CD4-positive, alpha-beta T cell (primary cell): ENCODE data around the gene DBH. TPM values are rescaled to one million over a fixed set of nuclear protein-coding genes. Genes with fewer than 3 reads are reported as not detected.

ENCODE experiments used
- ATAC-seq: fragments of 200-7000 bp; cut with Tn5 transposase; one replicate; pipeline ENCODE4 v1.10.0; 2022; ENCODE audit warnings: mild to moderate bottlenecking; ENCODE audit not compliant: poor library complexity
- CTCF ChIA-PET: fragments of 350-600 bp; sonication (Branson Sonifier 250); formaldehyde crosslinking; loops from one replicate; lab custom pipeline; 2021; ENCODE audit warnings: antibody characterized with exemption, inconsistent platforms; lab: Charles Lee
- POLR2A ChIA-PET: fragments of 350-600 bp; sonication (Branson Sonifier 250); formaldehyde crosslinking; loops from one replicate; lab custom pipeline; 2021; ENCODE audit warnings: antibody characterized with exemption, inconsistent platforms; lab: Charles Lee
- DNase-seq, 14 experiments: peaks; one replicate each; pipeline ENCODE4 v3.0.0-alpha.2; 2013 to 2020; ENCODE audit warnings: mixed read lengths in 2 of 14
- H3K27ac ChIP-seq, 2 donors: one replicate each; pipeline versions ENCODE4 v1.5.1 to v1.7.0; 2013; ENCODE audit warnings: low read length in 2 of 2, low read depth in 1 of 2, mild to moderate bottlenecking in 1 of 2
- H3K27me3 ChIP-seq, 2 experiments: 1 replicate in 1 of 2; 2 replicates in 1 of 2; pipeline versions ENCODE4 v1.6.1 to v1.7.0; 2013; ENCODE audit warnings: low read length in 2 of 2, control low read depth in 1 of 2, mild to moderate bottlenecking in 1 of 2, moderate library complexity in 1 of 2; ENCODE audit not compliant: insufficient read depth in 2 of 2, control insufficient read depth in 1 of 2
- H3K36me3 ChIP-seq: one replicate; pipeline ENCODE4 v1.6.1; 2013; ENCODE audit warnings: low read length, control low read depth; ENCODE audit not compliant: insufficient read depth
- H3K4me1 ChIP-seq: one replicate; pipeline ENCODE4 v1.6.1; 2013; ENCODE audit warnings: low read length, control low read depth; ENCODE audit not compliant: insufficient read depth
- H3K4me3 ChIP-seq: one replicate; pipeline ENCODE4 v1.5.1; 2013; ENCODE audit warnings: mild to moderate bottlenecking, low read length, moderate library complexity
- H3K9me3 ChIP-seq, 2 experiments: 1 replicate in 1 of 2; 2 replicates in 1 of 2; pipeline versions ENCODE4 v1.6.1 to v1.7.0; 2013; ENCODE audit warnings: low read length in 2 of 2, mild to moderate bottlenecking in 2 of 2, control low read depth in 1 of 2, moderate library complexity in 1 of 2; ENCODE audit not compliant: control insufficient read depth in 1 of 2, insufficient read depth in 1 of 2
- H3K27ac Mint-ChIP-seq: one replicate; pipeline ENCODE4 v1.8.0; 2020; ENCODE audit warnings: mixed read lengths
- H3K27me3 Mint-ChIP-seq: one replicate; pipeline ENCODE4 v1.8.0; 2021; ENCODE audit warnings: mixed read lengths
- H3K36me3 Mint-ChIP-seq: one replicate; pipeline ENCODE4 v1.8.0; 2021; ENCODE audit warnings: low read depth, mixed read lengths
- H3K4me1 Mint-ChIP-seq: one replicate; pipeline ENCODE4 v1.8.0; 2021; ENCODE audit warnings: low read depth, mixed read lengths
- H3K4me3 Mint-ChIP-seq: one replicate; pipeline ENCODE4 v1.8.0; 2020; ENCODE audit warnings: mild to moderate bottlenecking, mixed read lengths
- H3K9me3 Mint-ChIP-seq: one replicate; pipeline ENCODE4 v1.8.0; 2020; ENCODE audit warnings: mixed read lengths
- intact Hi-C, 2 experiments: fragments of 100-400 bp; cut with DNase I in 1 of 2; cut with micrococcal nuclease in 1 of 2; formaldehyde crosslinking; loops; one replicate each; pipeline versions ENCODE4 v1.15.1 to v1.9.0; 2023 to 2025; cut with DNase I, micrococcal nuclease
- total RNA-seq, 174 experiments: library from RNA in 2 of 174; stranded (reverse) in 2 of 174; gene quantifications; one replicate each; pipeline ENCODE4 v1.2.3 and lab custom pipeline; 2021 to 2026
- TF ChIP-seq, protein P1 (sequence below): fragments of 200-600 bp; IDR thresholded peaks from one replicate; pipeline ENCODE4 v1.8.0; 2022; ENCODE audit warnings: antibody characterized with exemption, mild to moderate bottlenecking

The DBH gene
- total RNA-seq, 2 experiments from 2014 or later, result 1.7 to 1.8 TPM

- Histone ChIP-seq H3K4me3 (no peak overlapping the region), H3K36me3 (no peaks in the 10 kb centered on the region), H3K4me1 (peaks cover 8% of the 10 kb centered on the region), H3K27ac (no peak overlapping the region), H3K27me3 (peaks cover 0 to 11% of the 10 kb centered on the region in 2 experiments), H3K9me3 (peaks cover 9 to 27% of the 10 kb centered on the region in 2 experiments)
- no peaks in the 10 kb centered on the region for H3K36me3 Mint-ChIP-seq
- H3K27ac Mint-ChIP-seq, result no peak overlapping the region
- CTCF ChIA-PET, result no interaction called here
- POLR2A ChIA-PET, result no interaction called here
- TF ChIP-seq, protein P1, sequence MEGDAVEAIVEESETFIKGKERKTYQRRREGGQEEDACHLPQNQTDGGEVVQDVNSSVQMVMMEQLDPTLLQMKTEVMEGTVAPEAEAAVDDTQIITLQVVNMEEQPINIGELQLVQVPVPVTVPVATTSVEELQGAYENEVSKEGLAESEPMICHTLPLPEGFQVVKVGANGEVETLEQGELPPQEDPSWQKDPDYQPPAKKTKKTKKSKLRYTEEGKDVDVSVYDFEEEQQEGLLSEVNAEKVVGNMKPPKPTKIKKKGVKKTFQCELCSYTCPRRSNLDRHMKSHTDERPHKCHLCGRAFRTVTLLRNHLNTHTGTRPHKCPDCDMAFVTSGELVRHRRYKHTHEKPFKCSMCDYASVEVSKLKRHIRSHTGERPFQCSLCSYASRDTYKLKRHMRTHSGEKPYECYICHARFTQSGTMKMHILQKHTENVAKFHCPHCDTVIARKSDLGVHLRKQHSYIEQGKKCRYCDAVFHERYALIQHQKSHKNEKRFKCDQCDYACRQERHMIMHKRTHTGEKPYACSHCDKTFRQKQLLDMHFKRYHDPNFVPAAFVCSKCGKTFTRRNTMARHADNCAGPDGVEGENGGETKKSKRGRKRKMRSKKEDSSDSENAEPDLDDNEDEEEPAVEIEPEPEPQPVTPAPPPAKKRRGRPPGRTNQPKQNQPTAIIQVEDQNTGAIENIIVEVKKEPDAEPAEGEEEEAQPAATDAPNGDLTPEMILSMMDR, result no peak
- DNase-seq (no peak), ATAC-seq (no peak)
- H3K4me3 Mint-ChIP-seq, result no peak overlapping the region
- peaks cover 9% of the 10 kb centered on the region for H3K9me3 Mint-ChIP-seq
- H3K27me3 Mint-ChIP-seq, result peaks cover 5% of the 10 kb centered on the region
- H3K4me1 Mint-ChIP-seq, result peaks cover 4% of the 10 kb centered on the region
- intact Hi-C loops, result loop anchor here (5.0 kb wide), 2 partner anchors 116 to 126 kb away; no protein-coding TSS in a partner anchor
Observed at GRCh38 chr9:133601746-133602145, 34.4 kb upstream of the DBH start.

GRCh38 chr9:133602277-133602676 lies 33.9 kb upstream of the DBH start:
- ChIA-PET POLR2A (no interaction called here), CTCF (no interaction called here)
- no peak overlapping the region for H3K4me3 ChIP-seq
- H3K36me3 ChIP-seq, result no peaks in the 10 kb centered on the region
- DNase-seq (no peak), ATAC-seq (no peak)
- intact Hi-C loops, result loop anchor here (5.0 kb wide), 2 partner anchors 115 to 125 kb away; no protein-coding TSS in a partner anchor
- Mint-ChIP-seq H3K36me3 (no peaks in the 10 kb centered on the region), H3K9me3 (peaks cover 4% of the 10 kb centered on the region), H3K4me1 (peaks cover 4% of the 10 kb centered on the region), H3K4me3 (no peak overlapping the region), H3K27me3 (peaks cover 11% of the 10 kb centered on the region), H3K27ac (no peak overlapping the region)
- TF ChIP-seq, protein P1, result no peak
- H3K27me3 ChIP-seq, result peaks cover 0 to 11% of the 10 kb centered on the region in 2 experiments
- H3K9me3 ChIP-seq, result peaks cover 4 to 27% of the 10 kb centered on the region in 2 experiments
- H3K4me1 ChIP-seq, result peaks cover 8% of the 10 kb centered on the region
- no peak overlapping the region for H3K27ac ChIP-seq

DNA sequence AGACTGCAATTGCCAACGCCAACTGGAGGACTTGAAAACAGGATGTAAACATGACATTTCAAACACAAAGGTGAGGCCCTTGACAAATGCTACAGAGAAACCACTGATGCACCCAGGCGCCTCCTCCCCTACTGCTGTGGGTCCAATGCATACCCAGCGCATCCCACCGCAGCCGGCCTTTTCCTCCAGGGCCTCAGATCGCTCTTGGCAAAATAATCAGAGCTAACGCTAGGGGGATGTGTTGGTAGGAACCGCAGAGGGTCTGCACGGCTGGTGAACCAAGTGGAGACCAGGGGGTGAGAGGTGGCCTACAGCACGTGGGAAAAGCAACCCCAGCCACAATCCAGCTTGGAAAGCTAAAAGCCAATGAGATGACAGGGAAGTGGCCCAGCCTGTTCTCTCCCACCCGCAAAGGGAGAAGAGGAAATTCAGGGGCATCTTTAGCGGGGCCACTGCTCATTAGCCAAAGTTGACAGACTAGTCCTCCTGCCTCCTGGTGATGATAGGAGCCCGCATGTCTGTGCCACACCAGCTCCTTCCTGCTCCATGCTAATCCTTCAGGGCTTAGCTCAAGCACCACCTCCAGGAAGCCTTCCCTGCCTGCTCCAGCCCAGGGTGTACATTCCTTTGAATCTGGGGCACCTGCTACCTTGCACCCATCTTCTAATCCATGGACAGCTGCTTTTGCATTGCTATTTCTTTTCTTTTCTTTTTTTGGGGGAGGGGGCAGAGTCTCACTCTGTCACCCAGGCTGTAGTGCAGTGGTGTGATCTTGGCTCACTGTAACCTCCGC lies 32.8 kb upstream of the DBH start:
- Mint-ChIP-seq H3K27me3 (peaks cover 17% of the 10 kb centered on the region), H3K4me1 (peaks cover 4% of the 10 kb centered on the region), H3K4me3 (no peak overlapping the region), H3K36me3 (no peaks in the 10 kb centered on the region), H3K9me3 (no peaks in the 10 kb centered on the region), H3K27ac (no peak overlapping the region)
- no peak for DNase-seq
- intact Hi-C loops, result loop anchor here (5.0 kb wide), 2 partner anchors 114 to 124 kb away; no protein-coding TSS in a partner anchor
- POLR2A ChIA-PET, result no interaction called here
- Histone ChIP-seq H3K4me3 (no peak overlapping the region), H3K27me3 (peaks cover 9 to 19% of the 10 kb centered on the region in 2 experiments), H3K27ac (no peak overlapping the region), H3K36me3 (no peaks in the 10 kb centered on the region), H3K9me3 (peaks cover 0 to 21% of the 10 kb centered on the region in 2 experiments), H3K4me1 (peaks cover 8% of the 10 kb centered on the region)
- TF ChIP-seq, protein P1, result no peak
- ATAC-seq, result no peak
- CTCF ChIA-PET, result interaction anchor here (1.6 kb wide), 1 partner anchor 11 kb away, joined by 3 read pairs; no protein-coding TSS in a partner anchor
